Upper lobe of right lung (tissue), 1 donor: ENCODE data around the gene VSX1. TPM values are rescaled to one million over a fixed set of nuclear protein-coding genes. Genes with fewer than 3 reads are reported as not detected.

Source experiments
- ATAC-seq: fragments of 200-7000 bp; cut with Tn5 transposase; one replicate; pipeline ENCODE4 v1.9.1; 2020; ENCODE audit warnings: mild to moderate bottlenecking, moderate library complexity
- DNase-seq: peaks from one replicate; pipeline ENCODE4 v3.0.0-alpha.2; 2020
- H3K27ac ChIP-seq: fragments of 200-600 bp; one replicate; pipeline ENCODE4 v1.8.0; 2022
- H3K27me3 ChIP-seq: fragments of 200-600 bp; one replicate; pipeline ENCODE4 v1.8.0; 2022; ENCODE audit warnings: mild to moderate bottlenecking
- H3K36me3 ChIP-seq: fragments of 200-600 bp; one replicate; pipeline ENCODE4 v1.8.0; 2022
- H3K4me1 ChIP-seq: fragments of 200-600 bp; one replicate; pipeline ENCODE4 v1.8.0; 2022
- H3K4me3 ChIP-seq: fragments of 200-600 bp; one replicate; pipeline ENCODE4 v1.8.0; 2022; ENCODE audit warnings: mild to moderate bottlenecking
- H3K9me3 ChIP-seq: fragments of 200-600 bp; one replicate; pipeline ENCODE4 v1.8.0; 2022
- CTCF ChIP-seq: fragments of 200-600 bp; IDR thresholded peaks from one replicate; pipeline ENCODE4 v1.8.0; 2022; ENCODE audit warnings: antibody characterized with exemption
- intact Hi-C: fragments of 100-400 bp; cut with DNase I; formaldehyde crosslinking; loops from one replicate; pipeline ENCODE4 v1.11.0; 2022
- total RNA-seq: library from RNA; stranded (reverse); fragmentation: NEBNext Ultra II Directional; extraction: Animal tissue kit (Norgen Biotek cat#: 25700); gene quantifications from one replicate; pipeline ENCODE4 v1.2.1, GENCODE V29; 2021
- donor health status: DM: no; HTN: yes; CAD: no; lungs with severe emphysema.

VSX1 gene
- total RNA-seq, 1 donor from 2014 or later, result not detected

DNA sequence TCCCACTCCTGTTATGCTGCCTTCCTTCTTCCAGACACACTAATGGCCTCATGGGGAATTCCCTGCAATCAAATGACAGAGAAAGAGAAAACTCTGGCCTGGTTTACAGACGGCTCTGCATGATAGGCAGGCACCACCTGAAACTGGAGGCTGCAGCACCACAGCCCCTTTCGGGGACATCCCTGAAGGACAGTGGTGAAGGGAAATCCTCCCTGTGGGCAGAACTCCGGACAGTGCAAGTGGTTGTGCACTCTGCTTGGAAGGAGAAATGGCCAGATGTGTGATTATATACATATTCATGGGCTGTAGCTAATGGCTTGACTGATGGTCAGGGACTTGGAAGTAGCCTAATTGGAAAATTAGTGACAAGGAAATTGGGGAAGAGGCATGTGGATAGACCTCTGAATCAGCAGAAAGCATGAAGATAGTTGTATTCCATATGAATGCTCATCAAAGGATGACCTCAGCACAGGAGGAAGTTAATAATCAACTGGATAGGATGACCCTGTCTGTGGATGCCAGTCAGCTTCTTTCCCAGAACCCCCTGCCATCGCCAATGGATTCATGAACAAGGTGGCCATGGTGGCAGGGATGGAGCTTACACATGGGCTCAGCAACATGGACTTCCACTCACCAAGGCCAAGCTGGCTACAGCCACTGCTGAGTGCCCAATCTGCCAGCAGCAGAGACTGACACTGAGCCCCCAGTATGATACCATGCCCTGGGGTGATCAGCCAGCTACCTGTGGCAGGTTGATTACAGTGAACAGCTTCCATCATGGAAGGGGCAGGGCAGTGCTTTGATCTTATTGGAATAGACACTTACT lies 44.5 kb upstream of the VSX1 start:
- no peaks in the 10 kb centered on the region for H3K4me1 ChIP-seq
- intact Hi-C loops, result no loop called here
- no peak for TF ChIP-seq CTCF
- DNase-seq (no peak), ATAC-seq (no peak)
- no peak overlapping the region for H3K27ac ChIP-seq
- no peaks in the 10 kb centered on the region for H3K27me3 ChIP-seq
- no peak overlapping the region for H3K4me3 ChIP-seq
- H3K36me3 ChIP-seq, result no peaks in the 10 kb centered on the region
- no peaks in the 10 kb centered on the region for H3K9me3 ChIP-seq

DNA sequence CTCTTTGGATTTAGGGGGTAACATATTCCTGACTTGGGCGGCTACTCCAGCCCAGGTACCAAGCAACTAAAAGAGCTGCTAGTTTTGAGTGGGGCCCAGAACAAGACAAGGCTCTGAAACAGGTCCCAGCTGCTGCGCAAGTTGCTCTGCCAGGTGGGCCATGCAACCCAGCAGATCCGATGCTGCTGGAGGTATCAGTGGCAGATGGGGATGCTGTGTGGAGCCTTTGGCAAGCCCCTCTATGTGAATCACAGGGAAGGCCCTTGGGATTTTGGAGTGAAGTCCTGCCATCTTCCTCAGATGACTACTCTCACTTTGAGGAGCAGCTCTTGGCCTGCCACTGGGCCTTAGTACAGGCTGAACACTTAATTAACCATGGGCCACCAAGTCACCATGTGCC lies 43.7 kb upstream of the VSX1 start:
- H3K4me3 ChIP-seq, result no peak overlapping the region
- ATAC-seq (no peak), DNase-seq (no peak)
- H3K36me3 ChIP-seq, result no peaks in the 10 kb centered on the region
- H3K27me3 ChIP-seq, result no peaks in the 10 kb centered on the region
- no peak overlapping the region for H3K27ac ChIP-seq
- no peaks in the 10 kb centered on the region for H3K9me3 ChIP-seq
- intact Hi-C loops, result no loop called here
- H3K4me1 ChIP-seq, result no peaks in the 10 kb centered on the region
- no peak for TF ChIP-seq CTCF

GRCh38 chr20:25120920-25121319 lies 39.0 kb upstream of the VSX1 start:
- H3K9me3 ChIP-seq, result no peaks in the 10 kb centered on the region
- no peaks in the 10 kb centered on the region for H3K4me1 ChIP-seq
- DNase-seq, result no peak

GRCh38 chr20:25120457-25120856 lies 38.5 kb upstream of the VSX1 start:
- Histone ChIP-seq H3K4me3 (no peak overlapping the region), H3K9me3 (no peaks in the 10 kb centered on the region), H3K27me3 (no peaks in the 10 kb centered on the region), H3K36me3 (no peaks in the 10 kb centered on the region), H3K27ac (no peak overlapping the region), H3K4me1 (no peaks in the 10 kb centered on the region)
- no peak for TF ChIP-seq CTCF
- intact Hi-C loops, result no loop called here
- ATAC-seq, result no peak
- DNase-seq, result no peak

More at GRCh38 chr20:25120920-25121319, 39.0 kb upstream of the VSX1 start:
- Histone ChIP-seq H3K27ac (no peak overlapping the region), H3K4me3 (no peak overlapping the region), H3K36me3 (no peaks in the 10 kb centered on the region), H3K27me3 (no peaks in the 10 kb centered on the region)
- intact Hi-C loops, result no loop called here
- no peak for ATAC-seq
- no peak for TF ChIP-seq CTCF

DNA sequence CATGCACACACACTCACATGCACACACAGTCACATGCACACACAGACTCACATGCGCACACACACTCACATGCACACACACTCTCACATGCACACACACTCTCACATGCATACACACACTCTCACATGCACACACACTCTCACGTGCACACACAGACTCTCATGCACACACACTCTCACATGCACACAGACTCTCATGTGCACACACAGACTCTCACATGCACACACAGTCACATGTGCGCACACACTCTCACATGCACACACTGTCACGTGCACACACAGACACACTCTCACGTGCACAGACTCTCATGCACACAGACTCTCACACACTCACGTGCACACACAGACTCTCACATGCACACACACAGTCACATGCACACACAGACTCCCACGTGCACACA lies 36.6 kb upstream of the VSX1 start:
- intact Hi-C loops, result no loop called here
- ATAC-seq (no peak), DNase-seq (no peak)
- no peaks in the 10 kb centered on the region for H3K4me1 ChIP-seq
- H3K27me3 ChIP-seq, result peaks cover 7% of the 10 kb centered on the region
- no peaks in the 10 kb centered on the region for H3K9me3 ChIP-seq
- no peaks in the 10 kb centered on the region for H3K36me3 ChIP-seq
- TF ChIP-seq CTCF, result no peak
- no peak overlapping the region for H3K27ac ChIP-seq
- H3K4me3 ChIP-seq, result no peak overlapping the region
